GM19438 (cell line): ENCODE results near the gene JUP.

Experiments used
- ATAC-seq: cut with Tn5 transposase; IDR thresholded peaks from one replicate; pipeline ENCODE4 v1.9.1; 2021; ENCODE audit warnings: low read depth; ENCODE audit not compliant: unreplicated experiment

The JUP gene

GRCh38 chr17:41810659-41811548 is 24.4 kb upstream of the JUP start:
- ATAC-seq: no peak

GRCh38 chr17:41806685-41807445 is 20.4 kb upstream of the JUP start:
- ATAC-seq: no peak

- ATAC-seq: no peak
Observed at GRCh38 chr17:41803049-41804020, 16.8 kb upstream of the JUP start.

- no peak for ATAC-seq
Observed at GRCh38 chr17:41801374-41802271, 15.1 kb upstream of the JUP start.

GRCh38 chr17:41800601-41801373 is 14.3 kb upstream of the JUP start:
- no peak for ATAC-seq

GRCh38 chr17:41799366-41799765 is 12.9 kb upstream of the JUP start:
- no peak for ATAC-seq

- ATAC-seq: no peak
Observed at GRCh38 chr17:41797377-41797776, 10.9 kb upstream of the JUP start.

- no peak for ATAC-seq
Observed at GRCh38 chr17:41796121-41796895, 9.8 kb upstream of the JUP start.

- no peak for ATAC-seq
Observed at GRCh38 chr17:41794540-41794975, 8.0 kb upstream of the JUP start.

GRCh38 chr17:41793784-41794539 is 7.5 kb upstream of the JUP start:
- ATAC-seq: no peak

- no peak for ATAC-seq
Observed at GRCh38 chr17:41792845-41793783, 6.6 kb upstream of the JUP start.

- ATAC-seq: no peak
Observed at GRCh38 chr17:41787021-41787418, 509 bp upstream of the JUP start.

- no peak for ATAC-seq
Observed at GRCh38 chr17:41785859-41786226, 668 bp downstream of the JUP start.

- no peak for ATAC-seq
Observed at GRCh38 chr17:41785091-41785858, 1.2 kb downstream of the JUP start.

GRCh38 chr17:41784207-41784744 is 2.2 kb downstream of the JUP start:
- no peak for ATAC-seq
